HG02798 (cell line): Measurements from ENCODE around the gene SLC4A8.
A peak's percentile ranks its signal among the peaks of the same experiment; 100 is the strongest.

Experiments used
- ATAC-seq: cut with Tn5 transposase; IDR thresholded peaks from one replicate; pipeline ENCODE4 v1.9.1; 2021; ENCODE audit warnings: mild to moderate bottlenecking; ENCODE audit not compliant: unreplicated experiment, poor library complexity

Gene SLC4A8

GRCh38 chr12:51424662-51425539 is at the start of gene SLC4A8:
Gene SLC4A8, plus strand, starts transcription at chr12:51424831. Its CDS starts 157 bp downstream, at chr12:51424988.
- peak; percentile 92 for ATAC-seq

GRCh38 chr12:51374856-51375255 is 49.8 kb upstream of the SLC4A8 start:
- no peak for ATAC-seq

- ATAC-seq = no peak
These were observed 47.3 kb upstream of the SLC4A8 start for GRCh38 chr12:51377099-51377984.

DNA sequence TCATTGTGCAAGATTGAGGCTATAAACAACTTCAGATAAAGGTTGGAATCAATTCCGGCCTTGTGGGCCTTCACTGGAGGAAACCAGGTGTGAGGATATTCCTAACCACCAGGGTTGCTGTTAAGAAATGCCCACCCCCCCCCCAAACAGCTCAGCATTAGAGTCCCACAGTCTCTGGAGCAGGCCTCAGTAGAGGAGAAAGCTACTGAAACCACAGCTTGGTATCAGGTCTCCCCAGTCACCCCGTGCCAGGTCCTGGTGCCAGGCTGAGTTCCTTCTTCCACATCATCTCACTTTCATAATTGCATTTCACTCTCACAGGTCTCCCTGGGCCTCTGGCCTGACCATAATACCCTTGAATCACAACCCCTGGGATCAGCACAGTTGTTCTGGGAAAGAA is 45.9 kb upstream of the SLC4A8 start:
- ATAC-seq = no peak

GRCh38 chr12:51379571-51379970 is 45.1 kb upstream of the SLC4A8 start:
- no peak for ATAC-seq

DNA sequence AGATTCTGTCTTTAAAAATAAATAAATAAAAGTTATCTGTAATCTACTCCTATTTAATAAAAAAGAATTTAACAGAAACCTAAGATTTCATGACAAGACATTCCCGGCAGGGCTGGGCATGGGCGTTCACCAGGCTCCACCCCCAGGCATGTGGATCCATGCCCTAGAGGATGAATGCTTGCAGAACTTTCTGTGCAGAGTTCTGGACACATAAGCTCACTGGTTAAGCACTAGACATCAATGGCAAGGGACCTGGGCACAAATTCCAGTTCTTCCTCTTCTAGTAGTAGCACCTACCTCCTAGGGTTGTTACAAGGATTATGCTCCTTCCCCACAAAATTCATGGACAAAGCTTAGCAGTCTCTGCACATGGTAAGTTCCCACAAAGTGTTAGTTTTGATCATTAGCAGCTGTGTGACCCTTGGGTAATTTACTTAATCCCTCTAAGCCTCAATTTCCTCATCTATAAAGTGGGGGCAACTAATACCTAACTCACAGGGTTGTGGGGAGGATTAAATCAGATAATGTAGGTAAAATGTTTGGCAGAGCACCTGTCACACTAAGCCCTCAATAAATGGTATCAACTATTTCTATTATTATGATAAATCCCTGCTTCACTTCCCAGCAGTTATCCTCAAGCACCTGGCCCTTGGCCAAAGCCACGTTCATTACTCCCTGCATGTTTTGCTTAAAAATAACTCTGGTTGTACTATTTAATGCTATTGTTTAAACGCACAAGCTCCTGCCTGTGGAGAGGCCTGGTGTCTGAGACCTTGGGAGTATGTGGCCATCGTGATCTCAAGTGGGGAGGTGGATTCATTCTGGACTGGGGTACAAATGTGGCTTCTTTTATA is 43.2 kb upstream of the SLC4A8 start:
- no peak for ATAC-seq

DNA sequence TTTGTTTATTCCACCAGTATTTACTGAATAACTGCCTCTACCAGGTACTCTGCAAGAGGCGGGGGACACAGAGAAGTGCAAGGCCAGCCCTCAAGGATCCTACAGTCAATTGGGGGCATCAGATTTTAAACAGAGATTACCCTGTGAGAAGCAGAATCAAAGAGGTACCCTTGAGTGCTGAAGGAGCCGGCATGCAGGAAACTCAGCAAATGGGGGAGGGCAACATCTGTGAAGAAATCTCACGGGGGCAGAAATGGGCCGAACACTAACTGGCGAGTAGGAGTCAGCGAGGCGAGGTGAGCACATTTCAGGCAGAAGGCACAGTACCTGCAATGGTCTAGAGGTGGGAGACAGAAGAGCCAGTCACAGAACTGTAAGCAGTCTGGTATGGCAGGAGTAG is 42.5 kb upstream of the SLC4A8 start:
- ATAC-seq = no peak

DNA sequence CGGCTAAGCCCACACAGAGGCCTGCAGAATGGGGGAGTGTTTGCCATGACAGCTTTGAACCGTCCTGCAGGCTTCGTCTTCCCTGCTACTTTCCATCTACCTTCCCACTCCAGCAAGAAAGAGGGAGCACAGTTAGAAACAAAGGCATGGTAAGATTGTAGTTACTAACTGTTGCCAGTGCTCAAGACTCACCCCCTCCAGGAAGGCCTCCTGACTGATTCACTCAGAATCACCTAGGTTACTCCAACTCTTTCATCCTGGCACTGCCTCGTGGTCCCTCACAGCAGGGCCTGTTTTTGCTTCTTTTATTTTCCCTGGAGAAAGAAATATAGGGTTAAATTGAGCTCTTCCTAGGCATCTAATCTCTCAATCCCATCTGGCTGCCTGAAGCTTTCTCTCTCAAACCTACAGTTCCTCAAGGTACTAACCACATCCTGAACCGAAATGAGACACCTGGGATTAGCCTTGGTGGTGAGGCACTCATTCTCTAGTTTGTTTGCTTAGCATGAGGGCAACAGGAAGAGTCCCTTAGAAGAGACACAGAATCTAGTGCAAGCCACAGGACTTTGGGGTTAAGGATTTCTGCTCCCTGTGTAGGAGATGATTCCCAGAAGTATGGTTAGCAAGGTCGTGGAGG is 41.2 kb upstream of the SLC4A8 start:
- ATAC-seq = no peak

DNA sequence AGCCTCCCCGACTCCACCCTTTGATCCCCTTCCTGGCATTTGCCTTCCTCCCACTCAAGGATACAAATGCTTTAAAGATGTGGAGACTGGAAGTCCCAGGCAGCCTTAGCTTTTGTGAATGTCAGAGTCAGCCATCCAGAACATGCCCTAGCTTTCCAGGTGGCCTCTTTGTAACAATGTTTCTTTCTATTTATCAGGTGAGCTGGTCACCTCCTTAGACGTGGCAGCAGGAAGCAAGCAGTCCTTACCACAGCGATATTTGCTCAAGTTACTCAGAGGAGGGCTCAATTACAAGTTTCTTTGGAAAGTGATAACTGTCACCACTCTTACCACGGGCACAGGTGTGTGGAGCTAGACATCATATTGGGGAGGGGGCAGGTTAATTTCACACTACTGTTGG is 38.3 kb upstream of the SLC4A8 start:
- no peak for ATAC-seq

DNA sequence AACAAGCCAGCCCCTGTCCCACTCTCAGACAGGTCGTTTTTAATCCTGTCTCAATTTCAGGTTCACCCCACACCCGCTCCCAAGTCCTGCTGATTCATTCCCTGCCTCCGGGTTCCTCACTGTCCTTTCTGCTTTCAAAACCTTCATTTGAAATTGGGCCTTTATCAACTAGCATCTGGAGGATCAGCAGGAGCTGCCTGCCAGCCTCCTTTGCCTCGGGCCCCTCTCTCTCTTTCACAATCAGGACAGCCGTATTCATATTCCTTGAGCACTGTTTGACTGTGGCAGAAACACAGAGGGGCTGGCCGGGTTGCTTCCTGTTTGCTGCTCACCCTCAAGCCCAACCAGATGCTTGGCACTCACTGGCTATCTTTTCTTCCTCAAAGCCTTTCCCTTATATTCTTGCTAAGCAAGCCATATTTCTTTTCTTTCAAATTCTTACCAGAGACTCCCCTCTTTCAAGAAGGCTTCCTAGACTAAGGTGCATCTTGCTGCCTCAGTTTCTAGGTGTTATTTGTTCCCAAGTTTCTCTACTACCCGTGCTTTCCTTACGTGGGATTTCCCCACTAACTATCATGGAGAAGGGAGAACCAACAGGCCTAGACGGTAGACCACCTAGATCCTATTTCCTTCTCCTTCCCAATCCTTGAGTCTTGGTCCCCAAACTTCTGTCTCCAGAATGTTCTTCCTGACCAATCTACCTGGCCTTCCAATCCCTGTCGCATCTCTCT is 36.4 kb upstream of the SLC4A8 start:
- no peak for ATAC-seq

- ATAC-seq = no peak
These were observed 35.8 kb upstream of the SLC4A8 start for GRCh38 chr12:51388846-51389245.

GRCh38 chr12:51389302-51389999 is 35.2 kb upstream of the SLC4A8 start:
- no peak for ATAC-seq

DNA sequence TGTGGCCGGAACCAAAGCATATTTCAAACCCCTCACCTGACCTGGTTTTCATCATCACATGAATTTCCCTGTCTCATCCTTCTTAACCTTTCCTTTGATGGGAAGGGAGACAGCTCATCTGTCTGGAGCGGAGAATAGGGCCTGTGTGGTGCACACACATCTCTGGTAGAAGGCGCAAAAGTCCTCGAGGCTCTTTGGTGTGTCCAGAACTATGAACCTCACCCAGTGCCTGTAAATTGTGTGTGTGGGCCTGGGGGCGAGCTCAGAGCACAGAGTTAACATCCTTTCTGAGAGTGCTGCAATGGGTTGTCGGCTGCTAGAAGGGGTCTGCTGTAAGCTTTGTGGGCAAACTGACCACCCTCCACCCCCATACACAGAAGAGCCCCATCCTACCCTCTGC is 34.2 kb upstream of the SLC4A8 start:
- no peak for ATAC-seq

DNA sequence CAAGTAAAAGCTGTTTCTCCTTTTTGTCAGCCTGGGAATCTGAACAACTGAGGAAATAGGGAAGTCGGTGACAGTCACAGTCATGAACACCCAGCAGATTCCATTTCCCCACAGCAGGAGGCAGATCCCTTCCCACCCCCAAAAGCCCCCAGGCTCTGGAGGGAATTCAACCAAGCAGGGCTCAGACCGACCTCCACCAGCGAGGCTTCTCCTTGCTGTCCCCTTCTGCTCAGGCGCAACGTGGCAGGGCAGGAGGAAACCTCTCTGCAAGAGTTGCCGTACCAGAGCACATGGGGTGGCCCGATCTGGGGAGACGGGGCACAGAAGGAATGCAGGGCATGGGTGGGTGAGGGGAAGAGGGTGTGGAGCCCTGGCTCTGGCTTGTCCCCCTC is 33.7 kb upstream of the SLC4A8 start:
- ATAC-seq = no peak

- ATAC-seq = peak; percentile 62
These were observed 33.1 kb upstream of the SLC4A8 start, which contains the start of gene GALNT6 for GRCh38 chr12:51391283-51392123. Gene GALNT6, minus strand, starts transcription at chr12:51391406. Its CDS starts 11,625 bp downstream, at chr12:51379781.

DNA sequence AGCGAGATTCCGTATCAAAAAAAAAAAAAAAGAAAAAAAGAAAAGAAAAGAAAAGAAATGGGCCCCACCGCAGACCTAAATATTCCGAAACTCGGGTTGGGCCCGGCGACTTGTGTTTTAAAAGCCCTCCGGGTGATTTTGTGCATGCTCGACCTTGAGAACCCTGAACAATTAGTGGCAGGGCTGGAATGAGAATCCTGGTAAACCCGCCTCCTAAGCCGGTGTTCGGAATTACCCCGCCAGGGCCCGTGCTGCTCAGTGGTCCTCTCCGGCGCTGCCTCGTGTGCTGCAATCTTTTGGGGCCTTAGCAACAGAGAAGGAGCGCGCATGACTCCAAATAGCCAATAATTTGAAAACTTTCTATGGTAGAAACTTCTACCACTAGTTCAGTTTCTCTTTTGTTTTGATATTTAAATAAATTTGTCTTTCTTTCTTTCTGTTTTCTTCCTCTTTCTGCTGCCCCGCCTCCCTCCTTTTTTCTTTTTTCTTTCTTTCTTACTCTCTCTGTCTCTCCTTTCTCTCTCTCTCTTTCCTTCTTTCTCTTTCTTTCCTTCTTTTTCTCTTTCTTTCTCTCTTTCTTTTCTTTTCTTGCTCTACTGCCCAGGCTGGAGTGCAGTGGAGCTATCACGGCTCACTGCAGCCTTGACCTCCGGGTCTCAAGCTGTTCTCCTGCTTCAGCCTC is 31.9 kb upstream of the SLC4A8 start:
- peak; percentile 41 for ATAC-seq
